PC-9 (cell line): ENCODE results near the gene DNAJC21. TPM values are rescaled to one million over a fixed set of nuclear protein-coding genes. Genes with fewer than 3 reads are reported as not detected.
A peak's percentile ranks its signal among the peaks of the same experiment; 100 is the strongest.

ENCODE experiments used
- BruUV-seq: library from RNA; stranded (reverse); fragments of 400-500 nt; replicated peaks from 2 replicates; lab custom pipeline; 2021; lab: Mats Ljungman, UMichigan
- CTCF ChIA-PET: fragments of 300-600 bp; sonication (Branson Sonifier 250); formaldehyde crosslinking; loops from one replicate; lab custom pipeline; 2022; ENCODE audit warnings: antibody characterized with exemption; lab: Charles Lee
- POLR2A ChIA-PET: fragments of 300-600 bp; sonication (Branson Sonifier 250); formaldehyde crosslinking; loops from one replicate; lab custom pipeline; 2022; ENCODE audit warnings: antibody characterized with exemption; ENCODE audit not compliant: unreplicated experiment; lab: Charles Lee
- DNase-seq, 2 experiments: peaks; one replicate each; pipeline versions ENCODE4 v3.0.0 to v3.0.0-alpha.2; 2015 to 2022; ENCODE audit warnings: mixed read lengths in 1 of 2
- H2AFZ ChIP-seq: fragments of 200-600 bp; sonication (generic); 2 replicates; pipeline ENCODE4 v1.8.1; 2017; ENCODE audit warnings: antibody characterized with exemption
- H3F3A ChIP-seq: fragments of 200-600 bp; sonication (generic); 2 replicates; pipeline ENCODE4 v1.8.1; 2017; ENCODE audit warnings: antibody characterized with exemption, mild to moderate bottlenecking, low read depth; ENCODE audit not compliant: insufficient read depth
- H3K27ac ChIP-seq: fragments of 200-600 bp; sonication (generic); 2 replicates; pipeline ENCODE4 v1.6.1; 2016; ENCODE audit warnings: mixed run types
- H3K27me3 ChIP-seq: fragments of 200-600 bp; sonication (generic); 2 replicates; pipeline ENCODE4 v1.6.1; 2016; ENCODE audit warnings: low read depth, mixed run types; ENCODE audit not compliant: insufficient read depth
- H3K36me3 ChIP-seq: fragments of 200-600 bp; sonication (generic); 2 replicates; pipeline ENCODE4 v1.6.1; 2016; ENCODE audit warnings: low read depth, mixed run types
- H3K4me1 ChIP-seq: fragments of 200-600 bp; sonication (generic); replicated peaks from 2 replicates; pipeline ENCODE4 v1.6.1; 2016; ENCODE audit warnings: mixed run types; ENCODE audit not compliant: insufficient read depth
- H3K4me2 ChIP-seq: fragments of 200-600 bp; sonication (generic); 2 replicates; pipeline ENCODE4 v1.6.1; 2017; ENCODE audit warnings: mixed run types
- H3K4me3 ChIP-seq: fragments of 200-600 bp; sonication (generic); 2 replicates; pipeline ENCODE4 v1.6.1; 2016; ENCODE audit warnings: mixed run types
- H3K79me2 ChIP-seq: fragments of 200-600 bp; sonication (generic); 2 replicates; pipeline ENCODE4 v1.6.1; 2017; ENCODE audit warnings: low read depth, mixed run types
- H3K9me2 ChIP-seq: fragments of 200-600 bp; sonication (generic); 2 replicates; pipeline ENCODE4 v1.8.1; 2017; ENCODE audit warnings: mild to moderate bottlenecking; ENCODE audit not compliant: insufficient read depth
- H3K9me3 ChIP-seq: fragments of 200-600 bp; sonication (generic); 2 replicates; pipeline ENCODE4 v1.8.1; 2016; ENCODE audit warnings: low read depth; ENCODE audit not compliant: insufficient read depth
- H4K20me1 ChIP-seq: fragments of 200-600 bp; sonication (generic); 2 replicates; pipeline ENCODE4 v1.8.1; 2017; ENCODE audit not compliant: insufficient read depth
- EZH2 ChIP-seq: fragments of 200-600 bp; sonication (generic); IDR thresholded peaks from 2 replicates; pipeline ENCODE4 v1.8.0; 2017; ENCODE audit warnings: antibody characterized with exemption, low read depth
- intact Hi-C: fragments of 100-400 bp; cut with micrococcal nuclease; formaldehyde crosslinking; loops from one replicate; pipeline ENCODE4 v1.10.0; 2022; ENCODE audit not compliant: unreplicated experiment
- total RNA-seq: library from RNA; stranded (reverse); gene quantifications from 2 replicates; pipeline ENCODE4 v1.2.3, GENCODE V29; 2021
- TF ChIP-seq, protein P1 (sequence below): fragments of 200-600 bp; sonication (generic); conservative IDR thresholded peaks from 2 replicates; pipeline ENCODE4 v1.6.1; 2017; ENCODE audit warnings: mixed run types, antibody characterized with exemption, mild to moderate bottlenecking, moderate library complexity

Gene DNAJC21
- total RNA-seq, 1 experiment from 2014 or later: 128 TPM

DNA sequence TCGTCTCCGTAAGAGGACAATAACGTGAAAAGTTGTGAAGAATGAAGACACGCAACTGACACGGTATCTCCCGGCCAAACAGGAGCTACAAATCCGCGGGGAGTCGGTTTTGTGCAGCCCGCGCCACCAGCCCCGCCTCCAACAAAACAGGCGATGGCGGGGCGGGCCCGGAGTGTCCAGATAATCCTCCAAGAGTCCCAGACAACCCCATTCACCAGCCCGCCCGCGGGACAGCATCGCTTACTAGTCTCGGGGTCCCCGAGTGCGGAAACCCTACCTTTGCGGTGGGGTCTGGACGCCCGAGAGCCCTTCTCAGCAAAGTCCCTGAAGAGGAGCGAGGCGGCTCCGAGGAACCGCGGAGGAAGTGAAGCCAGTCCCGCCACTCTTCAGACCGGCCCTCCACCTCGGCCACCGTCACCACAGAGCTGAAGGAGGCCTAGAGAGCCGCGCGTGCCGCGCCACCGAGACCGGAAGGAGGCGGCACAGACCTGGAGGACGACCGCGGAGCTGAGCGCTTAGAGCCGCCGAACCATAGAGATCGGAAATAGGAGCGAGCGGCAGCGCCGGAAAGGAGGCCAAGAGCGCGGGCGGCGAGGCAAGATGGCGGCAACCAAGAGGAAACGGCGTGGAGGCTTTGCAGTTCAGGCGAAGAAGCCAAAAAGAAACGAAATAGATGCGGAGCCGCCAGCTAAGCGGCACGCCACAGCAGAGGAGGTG lies 14.1 kb upstream of the DNAJC21 start, which contains the start of the genes BRIX1 and RAD1:
Gene BRIX1 (plus strand): TSS at position 573 of the 717 bp plus-strand sequence. CDS start 28 bp downstream, at position 601.
Gene RAD1 (minus strand): TSS at position 366 of the 717 bp plus-strand sequence. CDS start 612 bp downstream, outside the sequence.
- Histone ChIP-seq H3K9me2 (no peaks in the 10 kb centered on the region), H4K20me1 (peaks cover 15% of the 10 kb centered on the region; the same call in 1 of the 2 replicates), H3K4me2 (peak within 1 kb of the TSS; percentile 96), H3K27me3 (no peaks in the 10 kb centered on the region), H3K36me3 (peaks cover 36% of the 10 kb centered on the region), H3K4me1 (peaks cover 42% of the 10 kb centered on the region), H2AFZ (peak within 1 kb of the TSS; percentile 88), H3K79me2 (peaks cover 79% of the 10 kb centered on the region), H3F3A (peaks cover 34% of the 10 kb centered on the region), H3K27ac (peak within 1 kb of the TSS; percentile 73), H3K9me3 (no peaks in the 10 kb centered on the region), H3K4me3 (peak within 1 kb of the TSS; percentile 81)
- DNase-seq: peak; percentile 95 to 100
- no peak for TF ChIP-seq EZH2
- TF ChIP-seq, protein P1, sequence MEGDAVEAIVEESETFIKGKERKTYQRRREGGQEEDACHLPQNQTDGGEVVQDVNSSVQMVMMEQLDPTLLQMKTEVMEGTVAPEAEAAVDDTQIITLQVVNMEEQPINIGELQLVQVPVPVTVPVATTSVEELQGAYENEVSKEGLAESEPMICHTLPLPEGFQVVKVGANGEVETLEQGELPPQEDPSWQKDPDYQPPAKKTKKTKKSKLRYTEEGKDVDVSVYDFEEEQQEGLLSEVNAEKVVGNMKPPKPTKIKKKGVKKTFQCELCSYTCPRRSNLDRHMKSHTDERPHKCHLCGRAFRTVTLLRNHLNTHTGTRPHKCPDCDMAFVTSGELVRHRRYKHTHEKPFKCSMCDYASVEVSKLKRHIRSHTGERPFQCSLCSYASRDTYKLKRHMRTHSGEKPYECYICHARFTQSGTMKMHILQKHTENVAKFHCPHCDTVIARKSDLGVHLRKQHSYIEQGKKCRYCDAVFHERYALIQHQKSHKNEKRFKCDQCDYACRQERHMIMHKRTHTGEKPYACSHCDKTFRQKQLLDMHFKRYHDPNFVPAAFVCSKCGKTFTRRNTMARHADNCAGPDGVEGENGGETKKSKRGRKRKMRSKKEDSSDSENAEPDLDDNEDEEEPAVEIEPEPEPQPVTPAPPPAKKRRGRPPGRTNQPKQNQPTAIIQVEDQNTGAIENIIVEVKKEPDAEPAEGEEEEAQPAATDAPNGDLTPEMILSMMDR: 0 out of 2 replicates have a peak, but pooled peaks have one; percentile 39
- intact Hi-C loops: loop anchor here (1.0 to 10.0 kb wide), 6 partner anchors 9 to 1475 kb away; partner anchors contain the start of genes DNAJC21 and TARS1
- no TSS peak for BruUV-seq
- ChIA-PET POLR2A (interaction anchor here (0.5 to 1.4 kb wide), 14 partner anchors 8 to 1484 kb away, joined by 3 to 87 read pairs (median 5); partner anchors contain the start of genes DNAJC21 and TARS1), CTCF (interaction anchor here (0.9 to 1.9 kb wide), 9 partner anchors 8 to 1011 kb away, joined by 3 to 13 read pairs (median 5); partner anchors contain the start of gene DNAJC21)

DNA sequence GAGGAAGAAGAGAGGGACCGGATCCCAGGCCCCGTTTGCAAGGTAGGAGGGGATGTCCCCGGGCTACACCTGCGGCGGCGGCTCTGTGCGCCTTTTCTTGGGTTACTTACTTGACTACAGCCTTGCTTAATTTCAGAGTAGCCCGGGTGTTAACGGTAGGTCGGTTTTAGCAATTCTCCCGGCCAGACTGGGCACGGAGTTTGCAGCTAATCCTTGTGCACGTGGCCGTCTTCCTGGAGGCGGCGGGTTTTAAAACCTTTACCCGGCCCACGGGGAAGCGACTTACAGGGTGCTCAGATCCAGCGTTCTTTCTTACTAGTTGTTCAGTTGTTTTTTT lies 13.5 kb upstream of the DNAJC21 start:
- peaks cover 36% of the 10 kb centered on the region for H3K36me3 ChIP-seq
- TF ChIP-seq, protein P1: no peak
- TF ChIP-seq EZH2: no peak
- H3K9me3 ChIP-seq: no peaks in the 10 kb centered on the region
- H3K9me2 ChIP-seq: no peaks in the 10 kb centered on the region
- DNase-seq: no peak
- H3F3A ChIP-seq: peaks cover 39% of the 10 kb centered on the region
- peak overlapping the region; percentile 81 for H3K4me3 ChIP-seq
- TSS peak; percentile 62 for BruUV-seq
- H4K20me1 ChIP-seq: peaks cover 20% of the 10 kb centered on the region; the same call in 1 of the 2 replicates
- no peaks in the 10 kb centered on the region for H3K27me3 ChIP-seq
- POLR2A ChIA-PET: interaction anchor here (0.5 to 1.4 kb wide), 7 partner anchors 8 to 1439 kb away, joined by 3 to 87 read pairs (median 6); partner anchors contain the start of gene DNAJC21
- peak overlapping the region; percentile 88 for H2AFZ ChIP-seq
- H3K79me2 ChIP-seq: peaks cover 84% of the 10 kb centered on the region
- CTCF ChIA-PET: interaction anchor here (1.4 to 1.9 kb wide), 7 partner anchors 8 to 441 kb away, joined by 3 to 13 read pairs (median 5); partner anchors contain the start of gene DNAJC21
- H3K27ac ChIP-seq: peak overlapping the region; percentile 73
- intact Hi-C loops: loop anchor here (1.0 to 10.0 kb wide), 6 partner anchors 8 to 1476 kb away; partner anchors contain the start of genes DNAJC21 and TARS1
- H3K4me2 ChIP-seq: peak overlapping the region; percentile 96
- peaks cover 46% of the 10 kb centered on the region for H3K4me1 ChIP-seq

DNA sequence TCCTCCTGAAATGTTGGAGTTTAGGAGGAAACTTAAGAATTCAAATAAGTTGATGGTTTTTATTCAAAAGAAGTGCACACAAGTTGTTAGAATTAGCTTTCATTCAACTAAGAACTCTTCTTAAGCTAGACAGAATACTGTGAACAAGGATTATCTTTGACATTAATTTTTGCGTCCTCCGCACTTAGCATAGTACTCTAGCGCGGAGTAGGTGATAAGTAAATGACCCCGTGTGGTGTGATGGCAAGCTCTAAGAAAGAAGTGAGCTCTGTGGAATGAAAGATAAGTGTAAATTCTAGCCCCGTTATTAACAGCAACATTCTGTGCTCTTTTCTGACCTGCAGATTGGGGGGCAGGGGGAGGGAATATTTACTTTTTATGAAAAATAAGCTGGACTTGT lies 12.8 kb upstream of the DNAJC21 start:
- ChIA-PET POLR2A (no interaction called here), CTCF (interaction anchor here (0.6 to 1.8 kb wide), 6 partner anchors 10 to 1448 kb away, joined by 3 to 13 read pairs (median 4); partner anchors contain the start of gene DNAJC21)
- H3K27me3 ChIP-seq: no peaks in the 10 kb centered on the region
- peak overlapping the region; percentile 96 for H3K4me2 ChIP-seq
- peak overlapping the region; percentile 81 for H3K4me3 ChIP-seq
- H2AFZ ChIP-seq: no peak overlapping the region; the same call in 1 of the 2 replicates
- peaks cover 91% of the 10 kb centered on the region for H3K79me2 ChIP-seq
- no peaks in the 10 kb centered on the region for H3K9me2 ChIP-seq
- TF ChIP-seq, protein P1: no peak
- TF ChIP-seq EZH2: no peak
- DNase-seq: no peak
- peaks cover 46% of the 10 kb centered on the region for H3K4me1 ChIP-seq
- peaks cover 20% of the 10 kb centered on the region; the same call in 1 of the 2 replicates for H4K20me1 ChIP-seq
- intact Hi-C loops: loop anchor here (5.0 to 10.0 kb wide), 2 partner anchors 329 to 1008 kb away; no protein-coding TSS in a partner anchor
- peak overlapping the region; percentile 73 for H3K27ac ChIP-seq
- BruUV-seq: no TSS peak
- H3K36me3 ChIP-seq: peaks cover 36% of the 10 kb centered on the region
- H3K9me3 ChIP-seq: no peaks in the 10 kb centered on the region
- peaks cover 46% of the 10 kb centered on the region for H3F3A ChIP-seq
